Cardiac muscle cell (in vitro differentiated cells and primary cell): Measurements from ENCODE around the gene REC8. TPM values are rescaled to one million over a fixed set of nuclear protein-coding genes. Genes with fewer than 3 reads are reported as not detected.
A peak's percentile ranks its signal among the peaks of the same experiment; 100 is the strongest.

ENCODE experiments used
- DNase-seq, 2 donors: peaks; one replicate each; pipeline versions ENCODE4 v3.0.0 to v3.0.0-alpha.2; 2010 to 2017; ENCODE audit warnings: low read depth in 1 of 2, low spot score in 1 of 2
- H3K27ac ChIP-seq: fragments of 200-600 bp; sonication (generic); 2 replicates; pipeline ENCODE4 v1.5.1; 2016
- H3K27me3 ChIP-seq: fragments of 200-600 bp; sonication (generic); 2 replicates; pipeline ENCODE4 v1.6.0; 2016; ENCODE audit warnings: control low read depth
- H3K36me3 ChIP-seq: fragments of 200-600 bp; sonication (generic); 2 replicates; pipeline ENCODE4 v1.5.1; 2016; ENCODE audit warnings: control low read depth
- H3K4me1 ChIP-seq: fragments of 200-600 bp; sonication (generic); 2 replicates; pipeline ENCODE4 v1.8.1; 2017; ENCODE audit warnings: low read depth, mild to moderate bottlenecking, mixed run types
- H3K4me3 ChIP-seq: fragments of 200-600 bp; sonication (generic); 2 replicates; pipeline ENCODE4 v1.5.1; 2016; ENCODE audit warnings: mild to moderate bottlenecking
- H3K9me3 ChIP-seq: fragments of 200-600 bp; sonication (generic); 2 replicates; pipeline ENCODE4 v1.5.1; 2017; ENCODE audit warnings: low read depth, mild to moderate bottlenecking, control low read depth
- polyA plus RNA-seq: library from polyadenylated mRNA; unstranded; fragments of >200 nt; fragmentation: Nextera tagmentation; extraction: Ambion mirVana; gene quantifications from 2 replicates; pipeline ENCODE4 v1.2.1, GENCODE V29; 2016
- total RNA-seq: library from RNA; depleted of rRNA; stranded (reverse); fragments of >200 nt; gene quantifications from 2 replicates; pipeline ENCODE4 v1.2.3, GENCODE V29; 2016
- TF ChIP-seq, protein P1 (sequence below): IDR thresholded peaks from 2 replicates; pipeline ENCODE4 v1.5.1; 2012; ENCODE audit warnings: low read depth, mild to moderate bottlenecking, low read length

Gene REC8
- total and polyA plus RNA-seq, 2 experiments from 2014 or later, result 20.3 to 38.8 TPM

DNA sequence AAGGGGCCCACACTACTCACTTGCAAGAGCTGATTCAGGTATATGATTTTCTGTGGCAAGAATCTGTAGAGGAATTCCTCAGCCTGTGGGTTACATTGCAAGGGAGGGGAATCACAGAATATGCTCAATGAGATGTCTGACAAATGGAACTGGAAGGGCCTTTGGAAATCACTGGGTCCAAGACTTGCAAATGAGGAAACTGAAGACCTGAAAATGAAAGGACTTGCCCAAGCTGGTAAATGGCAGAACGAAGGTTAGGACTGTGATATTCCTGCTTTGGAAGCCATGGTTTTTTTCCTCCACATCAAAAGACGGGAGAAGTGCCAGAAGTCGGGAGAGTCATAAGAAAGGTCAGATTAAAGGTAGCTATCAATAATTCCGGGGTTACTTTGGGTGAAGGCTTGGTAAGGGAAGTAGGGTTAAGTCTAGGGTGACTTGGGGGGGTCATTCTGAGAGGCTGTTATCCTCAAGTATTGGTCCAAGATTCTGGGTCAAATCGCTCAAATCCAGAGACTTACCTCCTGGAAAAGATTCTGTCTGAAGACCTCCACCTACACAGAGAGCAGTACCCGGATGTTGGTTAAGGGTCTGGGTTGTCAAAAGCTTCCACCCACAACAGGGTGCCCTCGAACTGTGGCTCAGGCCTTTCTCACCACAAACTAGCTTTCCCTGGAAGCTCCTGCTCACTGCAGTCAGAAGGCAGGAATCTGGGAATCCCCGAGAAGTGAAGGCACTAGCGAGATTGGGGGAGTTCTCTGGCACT, 26.0 kb upstream of the REC8 start:
- TF ChIP-seq, protein P1, sequence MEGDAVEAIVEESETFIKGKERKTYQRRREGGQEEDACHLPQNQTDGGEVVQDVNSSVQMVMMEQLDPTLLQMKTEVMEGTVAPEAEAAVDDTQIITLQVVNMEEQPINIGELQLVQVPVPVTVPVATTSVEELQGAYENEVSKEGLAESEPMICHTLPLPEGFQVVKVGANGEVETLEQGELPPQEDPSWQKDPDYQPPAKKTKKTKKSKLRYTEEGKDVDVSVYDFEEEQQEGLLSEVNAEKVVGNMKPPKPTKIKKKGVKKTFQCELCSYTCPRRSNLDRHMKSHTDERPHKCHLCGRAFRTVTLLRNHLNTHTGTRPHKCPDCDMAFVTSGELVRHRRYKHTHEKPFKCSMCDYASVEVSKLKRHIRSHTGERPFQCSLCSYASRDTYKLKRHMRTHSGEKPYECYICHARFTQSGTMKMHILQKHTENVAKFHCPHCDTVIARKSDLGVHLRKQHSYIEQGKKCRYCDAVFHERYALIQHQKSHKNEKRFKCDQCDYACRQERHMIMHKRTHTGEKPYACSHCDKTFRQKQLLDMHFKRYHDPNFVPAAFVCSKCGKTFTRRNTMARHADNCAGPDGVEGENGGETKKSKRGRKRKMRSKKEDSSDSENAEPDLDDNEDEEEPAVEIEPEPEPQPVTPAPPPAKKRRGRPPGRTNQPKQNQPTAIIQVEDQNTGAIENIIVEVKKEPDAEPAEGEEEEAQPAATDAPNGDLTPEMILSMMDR, result no peak
- peak in 1 of 2 donors; percentile 6 for DNase-seq
- Histone ChIP-seq H3K27me3 (no peaks in the 10 kb centered on the region), H3K9me3 (no peaks in the 10 kb centered on the region), H3K4me1 (peaks cover 10% of the 10 kb centered on the region), H3K27ac (peak overlapping the region; percentile 61), H3K36me3 (peaks cover 13% of the 10 kb centered on the region), H3K4me3 (peak overlapping the region; percentile 53)

DNA sequence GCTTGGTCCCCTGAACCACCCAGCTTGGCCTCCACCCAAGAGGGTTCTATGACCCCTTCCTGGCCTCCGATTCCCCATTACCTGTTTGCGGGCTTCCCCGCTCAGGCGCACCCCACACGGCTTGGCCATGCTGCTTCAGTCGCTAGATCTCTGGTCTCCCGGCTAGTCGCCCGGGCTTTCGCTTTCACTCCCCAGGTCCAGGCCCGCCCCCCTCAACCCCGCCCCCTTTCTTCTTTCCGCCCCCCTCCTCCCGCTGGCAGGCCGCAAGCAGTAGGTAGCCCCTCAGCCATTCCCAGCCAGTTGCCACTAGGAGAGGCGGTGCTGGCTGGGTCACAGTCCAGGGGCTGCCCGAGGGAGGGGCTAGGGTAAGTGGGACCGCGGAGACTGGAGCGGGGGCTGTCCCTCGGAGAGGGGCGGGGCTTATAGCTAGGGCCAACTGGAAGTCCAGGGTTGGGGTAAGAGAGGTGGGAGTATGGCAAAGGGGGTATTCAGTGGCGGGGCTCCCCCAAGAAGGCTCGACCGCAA, 25.4 kb upstream of the REC8 start, which contains the start of gene PSME2:
Gene PSME2, minus strand, starts transcription at position 158 of the 525 bp plus-strand sequence. Its CDS starts 29 bp downstream, at position 129.
- peak within 1 kb of the TSS; percentile 53 for H3K4me3 ChIP-seq
- H3K27ac ChIP-seq, result peak within 1 kb of the TSS; percentile 69
- no peaks in the 10 kb centered on the region for H3K9me3 ChIP-seq
- no peaks in the 10 kb centered on the region for H3K27me3 ChIP-seq
- TF ChIP-seq, protein P1, result no peak
- H3K4me1 ChIP-seq, result peaks cover 10% of the 10 kb centered on the region
- peak; percentile 99 for DNase-seq
- peaks cover 20% of the 10 kb centered on the region for H3K36me3 ChIP-seq

DNA sequence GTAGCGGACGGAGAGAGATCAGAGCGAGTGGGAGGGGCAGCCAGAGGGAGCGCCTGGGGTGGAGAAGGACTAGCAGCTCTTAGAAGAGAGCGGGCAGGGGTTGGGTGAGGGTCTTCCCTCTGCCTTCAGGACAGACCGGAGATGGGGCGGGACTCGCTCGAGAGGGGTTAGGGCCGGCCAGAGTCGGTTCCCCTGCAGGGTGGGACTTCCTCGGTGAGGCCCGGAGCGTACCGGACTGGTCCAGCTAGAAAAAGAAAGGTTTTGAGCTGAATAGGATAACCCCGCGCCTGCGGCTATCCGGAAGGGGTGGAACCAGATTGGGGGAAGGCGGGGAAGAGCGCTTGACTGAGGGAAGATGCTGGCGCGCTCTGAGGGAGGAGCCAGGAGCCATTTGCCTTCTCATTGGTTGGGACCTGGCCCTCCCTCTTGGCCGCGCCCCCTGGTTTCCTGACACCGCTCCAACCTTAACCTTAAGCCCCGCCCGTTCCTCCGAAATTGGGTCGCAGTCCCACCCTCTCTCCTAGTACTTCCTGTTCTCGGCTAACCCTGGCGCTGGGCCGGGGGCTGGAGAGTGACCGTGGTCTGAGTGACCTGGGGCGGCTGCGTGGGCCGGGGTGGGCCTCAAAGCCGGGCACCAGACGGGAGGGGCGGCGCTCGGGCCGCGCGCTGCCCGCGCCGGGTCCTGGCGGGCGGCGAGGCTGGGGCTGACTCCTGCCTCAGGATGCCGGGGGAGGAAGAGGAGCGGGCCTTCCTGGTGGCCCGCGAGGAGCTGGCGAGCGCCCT, 24.7 kb upstream of the REC8 start, which contains the start of gene RNF31:
Gene RNF31, plus strand, starts transcription at position 521 of the 783 bp plus-strand sequence. Its CDS starts 201 bp downstream, at position 722.
- peaks cover 10% of the 10 kb centered on the region for H3K4me1 ChIP-seq
- H3K4me3 ChIP-seq, result peak within 1 kb of the TSS; percentile 53
- peak; percentile 99 for DNase-seq
- peaks cover 23% of the 10 kb centered on the region for H3K36me3 ChIP-seq
- H3K27me3 ChIP-seq, result no peaks in the 10 kb centered on the region
- no peaks in the 10 kb centered on the region for H3K9me3 ChIP-seq
- TF ChIP-seq, protein P1, result no peak
- peak within 1 kb of the TSS; percentile 69 for H3K27ac ChIP-seq

DNA sequence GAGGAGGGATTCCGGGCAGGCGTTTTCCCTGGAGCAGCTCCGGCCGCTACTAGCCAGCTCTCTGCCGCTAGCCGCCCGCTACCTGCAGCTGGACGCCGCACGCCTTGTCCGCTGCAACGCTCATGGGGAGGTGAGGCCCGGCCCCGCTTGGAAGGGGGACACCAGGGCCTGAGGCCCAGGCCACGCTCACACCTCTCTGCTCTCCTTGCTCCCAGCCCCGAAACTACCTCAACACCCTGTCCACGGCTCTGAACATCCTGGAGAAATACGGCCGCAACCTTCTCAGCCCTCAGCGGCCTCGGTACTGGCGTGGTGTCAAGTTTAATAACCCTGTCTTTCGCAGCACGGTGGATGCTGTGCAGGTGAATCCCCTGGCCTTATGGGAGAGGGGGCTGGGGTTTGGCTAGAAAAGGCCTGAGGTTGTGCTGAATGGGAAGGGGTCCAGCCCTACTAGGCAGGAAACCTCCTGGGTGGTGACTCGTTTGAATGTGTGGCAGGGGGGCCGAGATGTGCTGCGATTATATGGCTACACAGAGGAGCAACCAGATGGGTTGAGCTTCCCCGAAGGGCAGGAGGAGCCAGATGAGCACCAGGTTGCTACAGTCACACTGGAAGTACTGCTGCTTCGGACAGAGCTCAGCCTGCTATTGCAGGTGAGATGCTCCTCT, 24.0 kb upstream of the REC8 start:
- H3K27ac ChIP-seq, result peak overlapping the region; percentile 35
- DNase-seq, result no peak
- H3K4me3 ChIP-seq, result peak overlapping the region; percentile 53
- no peaks in the 10 kb centered on the region for H3K9me3 ChIP-seq
- TF ChIP-seq, protein P1, result no peak
- H3K36me3 ChIP-seq, result peaks cover 29% of the 10 kb centered on the region
- H3K27me3 ChIP-seq, result no peaks in the 10 kb centered on the region
- peaks cover 10% of the 10 kb centered on the region for H3K4me1 ChIP-seq
